Activated gamma-delta T cell (primary cell): ENCODE data around the gene KRTAP5-8.
"Not testable (repeated sequence)": the region's sequence is repeated elsewhere in the genome, so short reads cannot be mapped to it uniquely, and the experiment has no call there.

Experiments
- DNase-seq: peaks from one replicate; lab custom pipeline; 2025; lab: John Stamatoyannopoulos, UW

KRTAP5-8 gene

DNA sequence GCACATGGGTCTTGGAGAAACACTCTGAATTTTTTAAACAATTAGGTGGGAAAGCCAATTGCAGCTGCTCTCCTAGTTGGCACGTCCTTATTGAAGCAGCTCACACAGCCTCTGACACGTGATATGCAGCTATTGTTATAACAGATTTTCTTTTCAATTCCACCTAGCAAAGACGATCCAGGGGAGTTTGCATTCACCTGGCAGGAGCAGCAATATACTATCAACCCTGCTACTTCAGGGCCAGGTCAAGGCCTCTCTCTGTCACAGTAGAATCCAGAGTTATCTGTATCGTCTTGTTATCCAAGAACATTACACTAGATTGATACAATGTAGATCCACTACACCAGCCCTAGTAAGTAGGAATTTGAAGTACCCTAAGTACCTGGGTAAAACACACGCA is 36.6 kb downstream of the KRTAP5-8 start:
- no peak for DNase-seq

DNA sequence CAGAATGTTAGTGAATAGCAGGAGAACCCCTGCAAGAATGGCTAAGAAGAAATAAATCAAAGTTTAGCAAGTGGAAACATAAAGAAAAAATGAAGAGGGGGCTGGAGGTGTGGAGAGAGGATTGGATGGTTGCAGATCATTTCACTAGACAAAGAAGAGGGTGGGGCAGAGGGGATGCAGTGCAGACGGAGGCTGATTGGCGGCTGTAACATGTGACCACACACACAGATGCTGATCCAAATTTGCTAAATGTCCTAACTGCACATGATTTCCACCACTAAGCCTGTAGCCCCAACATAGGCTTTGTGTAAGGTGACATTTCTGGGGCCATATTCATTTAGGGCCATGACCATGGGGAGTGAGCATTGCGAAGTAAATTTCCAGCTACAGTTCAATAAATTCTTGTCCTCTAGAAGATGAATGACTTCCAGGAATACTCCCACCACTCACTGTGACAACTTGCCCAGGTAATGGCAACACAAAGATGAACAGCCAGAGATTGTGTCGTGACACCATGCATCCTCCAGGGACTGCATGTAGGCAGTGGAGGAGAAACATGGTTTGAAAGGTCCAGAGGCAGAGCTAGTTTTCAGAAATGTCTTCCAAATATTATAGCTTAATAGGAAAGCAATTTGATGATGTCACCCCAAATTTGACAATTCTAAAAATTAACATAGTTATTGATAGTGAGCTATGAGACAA is 38.0 kb downstream of the KRTAP5-8 start:
- DNase-seq: no peak

DNA sequence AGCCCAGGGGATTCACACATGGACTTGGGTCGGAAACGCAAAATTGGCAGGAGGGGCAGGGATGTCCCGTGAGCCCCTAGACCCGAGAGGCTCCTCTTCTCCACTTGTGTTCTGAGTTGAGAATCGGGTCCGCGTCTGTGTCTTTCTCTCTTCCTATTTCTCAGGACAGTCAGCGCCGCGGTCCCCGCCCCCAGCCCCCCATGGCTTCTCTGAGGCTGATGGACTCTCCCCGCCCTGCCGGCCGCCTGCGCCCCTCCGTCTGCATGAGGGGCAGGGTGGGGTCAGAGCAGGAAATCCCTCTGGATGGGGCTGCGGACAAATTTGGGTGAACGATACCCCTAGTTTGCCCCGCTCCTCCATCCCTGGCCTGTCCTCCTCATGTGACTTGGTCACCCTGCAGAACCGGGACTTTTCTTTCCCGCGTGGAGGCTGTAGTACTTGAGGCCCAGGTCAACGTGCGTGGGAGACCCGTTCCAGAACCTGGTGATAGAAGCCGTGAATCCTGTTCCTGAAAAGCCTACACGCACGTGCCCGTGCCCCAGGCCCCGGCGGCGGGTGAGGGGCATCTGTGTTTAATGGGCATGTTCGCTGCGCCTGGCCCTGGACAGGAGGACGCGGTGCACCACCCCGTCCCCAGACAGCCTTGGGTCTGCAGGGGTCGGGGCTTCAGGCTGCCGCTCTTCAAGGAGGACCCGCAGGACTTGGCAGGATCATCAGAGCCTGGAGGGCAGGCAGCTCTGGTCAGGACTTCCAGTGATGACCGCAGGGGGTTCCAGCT is 39.1 kb downstream of the KRTAP5-8 start:
- not testable (repeated sequence) for DNase-seq

DNA sequence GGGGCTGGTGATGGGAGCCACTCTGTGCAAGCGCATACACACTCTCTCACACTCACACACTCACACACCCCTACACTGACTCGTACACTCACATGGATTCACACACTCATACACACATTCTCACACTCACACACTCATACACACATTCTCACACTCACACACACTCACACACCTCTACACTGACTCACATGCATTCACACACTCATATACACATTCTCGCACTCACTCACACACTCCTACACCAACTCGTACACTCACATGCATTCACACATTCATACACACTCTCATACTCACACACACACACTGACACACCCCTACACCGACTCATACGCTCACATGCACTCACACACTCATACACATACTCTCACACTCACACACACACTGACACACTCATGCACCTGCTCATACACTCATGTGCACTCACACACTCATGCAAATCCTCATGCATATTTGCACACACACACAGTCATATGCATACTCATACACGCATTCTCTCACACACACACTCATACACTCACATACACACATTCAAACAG is 39.7 kb downstream of the KRTAP5-8 start:
- DNase-seq: no peak

DNA sequence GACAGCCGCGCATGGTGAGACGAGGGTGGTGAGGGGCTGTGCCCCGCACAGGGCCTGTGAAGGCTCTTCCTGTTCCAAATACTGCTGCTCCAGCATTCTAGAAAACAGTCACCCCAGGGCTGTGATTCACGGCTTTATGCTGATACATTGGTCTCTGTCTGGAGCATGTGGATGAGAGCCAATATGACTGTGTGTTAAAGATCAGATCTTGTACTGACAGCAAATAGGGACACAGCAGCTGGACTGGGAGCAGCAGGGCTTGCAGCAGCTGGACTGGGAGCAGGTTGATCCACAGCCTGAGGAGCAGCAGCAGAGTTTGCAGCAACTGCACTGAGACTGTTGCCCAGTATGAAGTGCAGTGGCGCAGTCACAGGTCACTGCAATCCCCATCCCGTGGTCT is 41.7 kb downstream of the KRTAP5-8 start:
- not testable (repeated sequence) for DNase-seq

DNA sequence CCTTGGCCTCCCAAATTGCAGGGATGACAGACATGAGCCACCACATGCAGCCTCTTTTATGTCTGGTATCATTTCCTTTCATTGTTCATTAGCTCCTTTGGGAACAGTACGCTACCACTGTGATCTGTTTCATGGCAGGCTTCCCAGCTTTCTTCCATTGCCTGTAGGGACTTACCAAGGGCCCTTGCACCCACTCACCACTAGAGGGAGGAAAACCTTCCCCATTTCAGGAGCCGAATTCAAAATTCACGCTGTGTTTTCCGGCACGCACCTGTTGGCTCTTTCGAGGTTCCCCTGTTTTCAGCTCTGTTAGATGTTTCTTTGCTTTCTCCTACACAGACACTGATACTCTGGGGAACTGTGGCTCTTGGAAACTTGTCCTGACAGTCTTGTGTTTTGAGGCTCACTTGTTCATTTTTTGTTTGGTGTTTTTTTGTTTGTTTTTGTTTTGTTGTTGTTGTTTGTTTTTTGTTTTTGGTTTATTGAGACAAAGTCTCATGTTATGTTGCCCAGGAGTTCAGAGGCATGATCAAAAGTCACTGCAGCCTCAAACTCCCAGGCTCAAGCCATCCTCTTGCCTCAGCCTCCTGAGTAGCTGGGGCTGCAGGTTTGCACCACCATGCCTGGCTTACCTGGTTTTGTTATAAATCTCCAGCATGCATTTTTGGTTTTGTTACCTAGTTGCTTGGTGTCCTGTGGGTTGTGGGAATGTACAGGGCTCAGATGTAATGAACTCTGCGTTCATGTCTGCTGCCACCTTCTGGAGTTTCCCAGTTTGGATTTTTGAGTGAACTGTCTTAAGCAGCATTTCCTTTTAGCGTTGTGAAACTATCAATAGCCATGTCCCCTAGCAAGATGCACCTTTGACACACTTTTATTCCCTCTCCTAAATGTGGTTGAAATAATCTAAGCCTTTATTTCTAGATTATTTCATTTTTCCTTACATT is 42.5 kb downstream of the KRTAP5-8 start:
- DNase-seq: no peak

DNA sequence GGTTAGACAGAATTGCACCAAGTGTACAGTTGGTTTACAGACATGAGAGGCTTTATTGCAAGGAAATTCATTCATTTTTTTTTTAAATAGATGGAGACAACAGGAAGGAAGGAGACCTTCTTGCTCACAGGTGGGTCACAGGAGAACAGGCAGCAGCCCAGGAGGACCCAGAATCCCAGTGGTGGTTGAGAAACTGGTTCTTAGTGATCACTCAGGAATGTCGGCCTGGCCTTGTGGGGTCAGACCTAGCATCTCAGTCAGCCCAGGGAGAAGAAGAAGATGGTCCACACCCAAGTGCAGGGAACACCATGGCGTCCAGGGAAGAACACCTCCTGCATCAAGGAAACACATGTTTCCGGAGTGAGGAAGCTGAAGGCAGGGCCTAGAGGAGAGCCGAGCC is 44.0 kb downstream of the KRTAP5-8 start:
- no peak for DNase-seq

DNA sequence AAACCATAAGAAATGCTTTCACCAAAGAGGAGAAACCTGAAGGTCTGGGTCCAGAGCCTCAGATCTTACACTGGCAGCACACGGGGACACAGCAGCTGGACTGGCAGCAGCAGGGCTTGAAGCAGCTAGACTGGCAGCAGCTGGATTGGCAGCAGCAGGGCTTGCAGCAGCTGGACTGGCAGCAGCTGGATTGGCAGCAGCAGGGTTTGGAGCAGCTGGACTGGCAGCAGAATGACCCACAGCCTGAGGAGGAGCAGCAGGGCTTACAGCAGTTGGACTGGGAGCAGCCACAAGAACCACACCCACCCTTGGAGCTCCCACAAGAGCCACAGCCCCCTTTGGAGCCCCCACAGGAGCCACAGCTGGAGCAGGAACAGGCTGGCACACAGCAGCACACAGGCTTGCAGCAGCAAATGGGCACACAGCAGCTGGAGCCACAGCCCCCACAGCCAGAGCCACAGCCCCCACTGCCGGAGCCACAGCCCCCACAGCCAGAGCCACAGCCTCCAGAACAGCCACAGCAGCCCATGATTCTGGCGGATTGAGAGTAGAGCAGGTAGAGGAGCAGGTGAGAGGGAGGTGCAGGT is 44.6 kb downstream of the KRTAP5-8 start, which contains the start of gene KRTAP5-11:
TSS of gene KRTAP5-11 (minus strand) at position 567 of the 587 bp plus-strand sequence. CDS start at position 529, 38 bp downstream.
- no peak for DNase-seq

DNA sequence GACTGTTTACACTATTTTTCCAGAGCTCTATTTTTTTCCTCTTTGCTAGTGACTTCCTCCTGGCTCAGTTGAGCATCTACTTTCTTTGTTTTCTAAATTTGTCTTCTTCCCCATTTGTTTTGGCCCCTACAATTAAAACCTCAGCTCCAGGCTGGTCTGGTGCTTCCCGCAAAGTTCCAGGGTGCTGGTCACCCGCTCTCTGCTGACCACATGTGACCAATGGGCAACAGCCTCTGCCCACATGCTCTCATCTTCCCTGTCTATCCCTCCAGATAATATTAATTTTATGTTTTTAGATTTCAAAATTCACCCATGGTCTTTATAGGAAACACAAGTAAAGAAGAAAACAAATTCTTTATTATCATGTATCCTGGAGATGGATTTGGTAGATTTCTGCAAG is 45.1 kb downstream of the KRTAP5-8 start:
- not testable (repeated sequence) for DNase-seq

DNA sequence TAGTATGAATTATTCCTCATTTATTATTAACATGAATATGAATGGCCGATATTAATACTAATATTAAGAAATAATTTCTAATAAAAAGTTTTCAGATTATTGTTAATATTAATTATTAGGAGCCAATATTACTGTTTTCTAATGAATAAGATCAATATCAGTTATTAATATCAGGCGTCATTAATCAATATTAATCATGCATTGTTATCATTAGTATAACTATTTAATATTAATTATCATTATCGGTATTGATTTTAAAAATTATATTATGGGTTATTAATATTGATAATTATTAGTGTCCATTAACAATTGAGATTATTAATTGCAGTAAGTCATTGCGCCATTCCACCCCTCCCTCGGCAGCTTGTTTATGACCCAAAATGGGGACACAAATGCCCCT is 47.8 kb downstream of the KRTAP5-8 start:
- DNase-seq: not testable (repeated sequence)

DNA sequence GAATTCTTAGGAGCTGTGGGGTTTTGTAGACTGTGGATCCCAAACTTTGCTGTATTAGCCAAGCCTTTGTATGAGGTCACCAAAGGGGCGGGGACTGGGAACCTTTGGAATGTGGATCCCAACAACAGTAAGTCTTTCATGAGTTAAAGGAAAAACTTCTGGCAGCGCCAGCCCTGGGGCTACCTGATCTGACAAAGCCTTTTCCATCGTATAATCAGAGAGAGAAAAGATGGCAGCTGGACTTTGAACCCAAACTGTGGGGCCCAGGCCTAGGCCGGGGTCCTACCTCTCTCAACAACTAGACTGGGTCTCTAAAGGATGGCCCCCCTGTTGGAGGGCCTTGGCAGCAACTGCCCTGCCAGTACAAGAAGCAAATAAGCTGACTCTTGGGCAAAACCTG is 50.5 kb downstream of the KRTAP5-8 start:
- DNase-seq: not testable (repeated sequence)
